HepG2 (cell line): ENCODE results near the gene SREK1. TPM values are rescaled to one million over a fixed set of nuclear protein-coding genes. Genes with fewer than 3 reads are reported as not detected.

Experiments
- ARHGAP35 ChIP-seq: sonication (generic); formaldehyde crosslinking; IDR thresholded peaks from 2 replicates; pipeline ENCODE4 v1.9.0; 2022; ENCODE audit warnings: mild to moderate bottlenecking, inconsistent platforms, moderate library complexity, missing genetic modification reagents, borderline replicate concordance
- ELF1 ChIP-seq: sonication (generic); formaldehyde crosslinking; IDR thresholded peaks from 2 replicates; pipeline ENCODE4 v1.4.0; 2020; ENCODE audit warnings: missing genetic modification reagents
- HMG20B ChIP-seq: conservative IDR thresholded peaks from 2 replicates; pipeline ENCODE4 v1.6.1; 2016; ENCODE audit warnings: missing genetic modification reagents, missing compliant biosample characterization
- KAT2B ChIP-seq: fragments of 150-350 bp; IDR thresholded peaks from 2 replicates; pipeline ENCODE4 v1.6.1; 2014; ENCODE audit warnings: low read depth, low read length, borderline replicate concordance
- MEF2D ChIP-seq: sonication (generic); formaldehyde crosslinking; IDR thresholded peaks from 2 replicates; pipeline ENCODE4 v1.5.1; 2020; ENCODE audit warnings: mild to moderate bottlenecking, missing genetic modification reagents
- MTF2 ChIP-seq: sonication (generic); formaldehyde crosslinking; IDR thresholded peaks from 2 replicates; pipeline ENCODE4 v1.5.0; 2020; ENCODE audit warnings: missing genetic modification reagents, borderline replicate concordance
- NCOA2 ChIP-seq: sonication (generic); formaldehyde crosslinking; IDR thresholded peaks from 2 replicates; pipeline ENCODE4 v1.8.0; 2022; ENCODE audit warnings: inconsistent platforms
- PHB2 ChIP-seq: fragments of 450-650 bp; IDR thresholded peaks from 2 replicates; pipeline ENCODE4 v1.6.1; 2018; ENCODE audit not compliant: partially characterized antibody
- ZNF546 ChIP-seq: sonication (generic); formaldehyde crosslinking; conservative IDR thresholded peaks from 2 replicates; pipeline ENCODE4 v1.8.1; 2023; ENCODE audit warnings: mild to moderate bottlenecking, missing genetic modification reagents
- polyA plus RNA-seq, 8 experiments: library from polyadenylated mRNA; depleted of rRNA in 3 of 8; stranded (reverse) in 7 of 8; unstranded in 1 of 8; fragments of >200 nt; fragmentation: Illumina TruSeq in 4 of 8; extraction: Trizol in 4 of 8; gene quantifications; 2 replicates each; pipeline versions ENCODE4 v1.2.1 to v1.2.3, GENCODE V29; 2011 to 2016; ENCODE audit warnings: low read depth in 4 of 8, missing spikeins in 1 of 8, mixed read lengths in 1 of 8; ENCODE audit not compliant: insufficient read depth in 1 of 8
- total RNA-seq, 5 experiments: library from RNA; depleted of rRNA; stranded (reverse); fragments of >200 nt; fragmentation: Illumina TruSeq; extraction: Trizol; gene quantifications; 2 replicates each; pipeline ENCODE4 v1.2.3, GENCODE V29; 2016; ENCODE audit warnings: low read depth in 1 of 5
- TF ChIP-seq, protein P1 (sequence below): sonication (generic); formaldehyde crosslinking; IDR thresholded peaks from 2 replicates; pipeline ENCODE4; 2020; ENCODE audit warnings: missing genetic modification reagents, mild to moderate bottlenecking, borderline replicate concordance
- TF ChIP-seq, protein P2 (sequence below), 2 experiments: fragments of 450-650 bp in 1 of 2; sonication (generic) in 1 of 2; formaldehyde crosslinking; IDR thresholded peaks; 2 replicates each; pipeline versions ENCODE4 v1.5.0 to v1.8.0; 2020 to 2022; ENCODE audit warnings: mild to moderate bottlenecking in 1 of 2, missing genetic modification reagents in 1 of 2
- TF ChIP-seq, protein P3 (sequence below): IDR thresholded peaks from 2 replicates; pipeline ENCODE4 v1.6.1; 2016; ENCODE audit warnings: missing compliant biosample characterization, missing genetic modification reagents, borderline replicate concordance
- TF ChIP-seq, protein P4 (sequence below): sonication (generic); formaldehyde crosslinking; conservative IDR thresholded peaks from 2 replicates; pipeline ENCODE4 v1.4.0; 2020; ENCODE audit warnings: mild to moderate bottlenecking, missing genetic modification reagents, moderate library complexity
- TF ChIP-seq, protein P5 (sequence below): sonication (generic); formaldehyde crosslinking; IDR thresholded peaks from 2 replicates; pipeline ENCODE4 v1.4.0; 2020; ENCODE audit warnings: missing genetic modification reagents

SREK1 gene
- total and polyA plus RNA-seq, 2 of the 13 experiments (the other 11 are each of a cell fraction or from before 2014, with no cell fraction given): 60.6 to 90.9 TPM

DNA sequence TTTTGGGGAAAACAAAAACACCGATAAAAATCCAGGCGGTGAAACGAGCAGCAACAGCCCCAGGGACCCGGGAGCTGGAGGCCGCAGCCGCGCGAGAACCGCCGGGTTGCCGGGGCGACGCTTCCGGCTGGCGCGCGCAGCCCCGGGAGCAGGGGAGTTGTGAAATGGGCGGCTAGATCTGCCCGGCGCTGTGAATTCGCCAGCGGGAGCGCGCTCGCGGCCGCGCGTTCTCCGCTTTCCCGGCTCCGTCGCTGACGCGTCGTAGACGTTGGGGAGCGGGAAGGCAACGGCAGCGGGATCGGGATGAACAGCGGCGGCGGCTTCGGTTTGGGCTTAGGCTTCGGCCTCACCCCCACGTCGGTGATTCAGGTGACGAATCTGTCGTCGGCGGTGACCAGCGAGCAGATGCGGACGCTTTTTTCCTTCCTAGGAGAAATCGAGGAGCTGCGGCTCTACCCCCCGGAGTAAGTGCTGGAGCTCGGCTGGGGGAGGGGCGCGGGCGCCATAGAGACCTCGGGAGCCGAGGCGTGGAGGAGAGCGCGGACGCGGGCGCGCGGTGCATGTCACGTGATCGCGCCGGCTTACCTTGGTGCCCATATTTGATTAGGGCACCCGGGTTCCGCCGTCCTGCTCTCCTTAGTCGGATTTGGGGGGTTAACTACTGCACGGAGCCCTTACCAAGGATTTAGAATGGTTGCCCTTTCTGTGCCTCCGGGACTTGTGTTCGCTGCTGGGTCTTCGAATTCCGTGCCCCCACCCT, at the start of gene SREK1 (continued):
- no peak for TF ChIP-seq ZNF546 (CRISPR knock-in tag)
- TF ChIP-seq, protein P1, sequence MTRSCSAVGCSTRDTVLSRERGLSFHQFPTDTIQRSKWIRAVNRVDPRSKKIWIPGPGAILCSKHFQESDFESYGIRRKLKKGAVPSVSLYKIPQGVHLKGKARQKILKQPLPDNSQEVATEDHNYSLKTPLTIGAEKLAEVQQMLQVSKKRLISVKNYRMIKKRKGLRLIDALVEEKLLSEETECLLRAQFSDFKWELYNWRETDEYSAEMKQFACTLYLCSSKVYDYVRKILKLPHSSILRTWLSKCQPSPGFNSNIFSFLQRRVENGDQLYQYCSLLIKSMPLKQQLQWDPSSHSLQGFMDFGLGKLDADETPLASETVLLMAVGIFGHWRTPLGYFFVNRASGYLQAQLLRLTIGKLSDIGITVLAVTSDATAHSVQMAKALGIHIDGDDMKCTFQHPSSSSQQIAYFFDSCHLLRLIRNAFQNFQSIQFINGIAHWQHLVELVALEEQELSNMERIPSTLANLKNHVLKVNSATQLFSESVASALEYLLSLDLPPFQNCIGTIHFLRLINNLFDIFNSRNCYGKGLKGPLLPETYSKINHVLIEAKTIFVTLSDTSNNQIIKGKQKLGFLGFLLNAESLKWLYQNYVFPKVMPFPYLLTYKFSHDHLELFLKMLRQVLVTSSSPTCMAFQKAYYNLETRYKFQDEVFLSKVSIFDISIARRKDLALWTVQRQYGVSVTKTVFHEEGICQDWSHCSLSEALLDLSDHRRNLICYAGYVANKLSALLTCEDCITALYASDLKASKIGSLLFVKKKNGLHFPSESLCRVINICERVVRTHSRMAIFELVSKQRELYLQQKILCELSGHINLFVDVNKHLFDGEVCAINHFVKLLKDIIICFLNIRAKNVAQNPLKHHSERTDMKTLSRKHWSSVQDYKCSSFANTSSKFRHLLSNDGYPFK (CRISPR knock-in tag): peak; percentile 94
- no peak; the same call in 1 of the 2 replicates for TF ChIP-seq ELF1 (CRISPR knock-in tag)
- no peak for TF ChIP-seq PHB2
- no peak; the same call in 1 of the 2 replicates for TF ChIP-seq NCOA2 (CRISPR knock-in tag)
- 0 out of 2 replicates have a peak, but pooled peaks have one; percentile 24 for TF ChIP-seq ARHGAP35 (CRISPR knock-in tag)
- TF ChIP-seq, protein P2, sequence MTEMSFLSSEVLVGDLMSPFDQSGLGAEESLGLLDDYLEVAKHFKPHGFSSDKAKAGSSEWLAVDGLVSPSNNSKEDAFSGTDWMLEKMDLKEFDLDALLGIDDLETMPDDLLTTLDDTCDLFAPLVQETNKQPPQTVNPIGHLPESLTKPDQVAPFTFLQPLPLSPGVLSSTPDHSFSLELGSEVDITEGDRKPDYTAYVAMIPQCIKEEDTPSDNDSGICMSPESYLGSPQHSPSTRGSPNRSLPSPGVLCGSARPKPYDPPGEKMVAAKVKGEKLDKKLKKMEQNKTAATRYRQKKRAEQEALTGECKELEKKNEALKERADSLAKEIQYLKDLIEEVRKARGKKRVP (CRISPR knock-in tag; IDR thresholded peaks at IDR 0.05): peak in 1 of 2 experiments; percentile 66; a peak in 2 of 4 replicates
- TF ChIP-seq, protein P3, sequence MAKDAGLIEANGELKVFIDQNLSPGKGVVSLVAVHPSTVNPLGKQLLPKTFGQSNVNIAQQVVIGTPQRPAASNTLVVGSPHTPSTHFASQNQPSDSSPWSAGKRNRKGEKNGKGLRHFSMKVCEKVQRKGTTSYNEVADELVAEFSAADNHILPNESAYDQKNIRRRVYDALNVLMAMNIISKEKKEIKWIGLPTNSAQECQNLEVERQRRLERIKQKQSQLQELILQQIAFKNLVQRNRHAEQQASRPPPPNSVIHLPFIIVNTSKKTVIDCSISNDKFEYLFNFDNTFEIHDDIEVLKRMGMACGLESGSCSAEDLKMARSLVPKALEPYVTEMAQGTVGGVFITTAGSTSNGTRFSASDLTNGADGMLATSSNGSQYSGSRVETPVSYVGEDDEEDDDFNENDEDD (CRISPR knock-in tag): peak; percentile 84; the same call in 1 of the 2 replicates
- peak; percentile 80 for TF ChIP-seq MEF2D (CRISPR knock-in tag)
- TF ChIP-seq, protein P4, sequence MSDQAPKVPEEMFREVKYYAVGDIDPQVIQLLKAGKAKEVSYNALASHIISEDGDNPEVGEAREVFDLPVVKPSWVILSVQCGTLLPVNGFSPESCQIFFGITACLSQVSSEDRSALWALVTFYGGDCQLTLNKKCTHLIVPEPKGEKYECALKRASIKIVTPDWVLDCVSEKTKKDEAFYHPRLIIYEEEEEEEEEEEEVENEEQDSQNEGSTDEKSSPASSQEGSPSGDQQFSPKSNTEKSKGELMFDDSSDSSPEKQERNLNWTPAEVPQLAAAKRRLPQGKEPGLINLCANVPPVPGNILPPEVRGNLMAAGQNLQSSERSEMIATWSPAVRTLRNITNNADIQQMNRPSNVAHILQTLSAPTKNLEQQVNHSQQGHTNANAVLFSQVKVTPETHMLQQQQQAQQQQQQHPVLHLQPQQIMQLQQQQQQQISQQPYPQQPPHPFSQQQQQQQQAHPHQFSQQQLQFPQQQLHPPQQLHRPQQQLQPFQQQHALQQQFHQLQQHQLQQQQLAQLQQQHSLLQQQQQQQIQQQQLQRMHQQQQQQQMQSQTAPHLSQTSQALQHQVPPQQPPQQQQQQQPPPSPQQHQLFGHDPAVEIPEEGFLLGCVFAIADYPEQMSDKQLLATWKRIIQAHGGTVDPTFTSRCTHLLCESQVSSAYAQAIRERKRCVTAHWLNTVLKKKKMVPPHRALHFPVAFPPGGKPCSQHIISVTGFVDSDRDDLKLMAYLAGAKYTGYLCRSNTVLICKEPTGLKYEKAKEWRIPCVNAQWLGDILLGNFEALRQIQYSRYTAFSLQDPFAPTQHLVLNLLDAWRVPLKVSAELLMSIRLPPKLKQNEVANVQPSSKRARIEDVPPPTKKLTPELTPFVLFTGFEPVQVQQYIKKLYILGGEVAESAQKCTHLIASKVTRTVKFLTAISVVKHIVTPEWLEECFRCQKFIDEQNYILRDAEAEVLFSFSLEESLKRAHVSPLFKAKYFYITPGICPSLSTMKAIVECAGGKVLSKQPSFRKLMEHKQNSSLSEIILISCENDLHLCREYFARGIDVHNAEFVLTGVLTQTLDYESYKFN: no peak; the same call in 1 of the 2 replicates
- no peak for TF ChIP-seq HMG20B (CRISPR knock-in tag)
- TF ChIP-seq, protein P5, sequence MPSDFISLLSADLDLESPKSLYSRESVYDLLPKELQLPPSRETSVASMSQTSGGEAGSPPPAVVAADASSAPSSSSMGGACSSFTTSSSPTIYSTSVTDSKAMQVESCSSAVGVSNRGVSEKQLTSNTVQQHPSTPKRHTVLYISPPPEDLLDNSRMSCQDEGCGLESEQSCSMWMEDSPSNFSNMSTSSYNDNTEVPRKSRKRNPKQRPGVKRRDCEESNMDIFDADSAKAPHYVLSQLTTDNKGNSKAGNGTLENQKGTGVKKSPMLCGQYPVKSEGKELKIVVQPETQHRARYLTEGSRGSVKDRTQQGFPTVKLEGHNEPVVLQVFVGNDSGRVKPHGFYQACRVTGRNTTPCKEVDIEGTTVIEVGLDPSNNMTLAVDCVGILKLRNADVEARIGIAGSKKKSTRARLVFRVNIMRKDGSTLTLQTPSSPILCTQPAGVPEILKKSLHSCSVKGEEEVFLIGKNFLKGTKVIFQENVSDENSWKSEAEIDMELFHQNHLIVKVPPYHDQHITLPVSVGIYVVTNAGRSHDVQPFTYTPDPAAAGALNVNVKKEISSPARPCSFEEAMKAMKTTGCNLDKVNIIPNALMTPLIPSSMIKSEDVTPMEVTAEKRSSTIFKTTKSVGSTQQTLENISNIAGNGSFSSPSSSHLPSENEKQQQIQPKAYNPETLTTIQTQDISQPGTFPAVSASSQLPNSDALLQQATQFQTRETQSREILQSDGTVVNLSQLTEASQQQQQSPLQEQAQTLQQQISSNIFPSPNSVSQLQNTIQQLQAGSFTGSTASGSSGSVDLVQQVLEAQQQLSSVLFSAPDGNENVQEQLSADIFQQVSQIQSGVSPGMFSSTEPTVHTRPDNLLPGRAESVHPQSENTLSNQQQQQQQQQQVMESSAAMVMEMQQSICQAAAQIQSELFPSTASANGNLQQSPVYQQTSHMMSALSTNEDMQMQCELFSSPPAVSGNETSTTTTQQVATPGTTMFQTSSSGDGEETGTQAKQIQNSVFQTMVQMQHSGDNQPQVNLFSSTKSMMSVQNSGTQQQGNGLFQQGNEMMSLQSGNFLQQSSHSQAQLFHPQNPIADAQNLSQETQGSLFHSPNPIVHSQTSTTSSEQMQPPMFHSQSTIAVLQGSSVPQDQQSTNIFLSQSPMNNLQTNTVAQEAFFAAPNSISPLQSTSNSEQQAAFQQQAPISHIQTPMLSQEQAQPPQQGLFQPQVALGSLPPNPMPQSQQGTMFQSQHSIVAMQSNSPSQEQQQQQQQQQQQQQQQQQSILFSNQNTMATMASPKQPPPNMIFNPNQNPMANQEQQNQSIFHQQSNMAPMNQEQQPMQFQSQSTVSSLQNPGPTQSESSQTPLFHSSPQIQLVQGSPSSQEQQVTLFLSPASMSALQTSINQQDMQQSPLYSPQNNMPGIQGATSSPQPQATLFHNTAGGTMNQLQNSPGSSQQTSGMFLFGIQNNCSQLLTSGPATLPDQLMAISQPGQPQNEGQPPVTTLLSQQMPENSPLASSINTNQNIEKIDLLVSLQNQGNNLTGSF (CRISPR knock-in tag): peak; percentile 29; the same call in 1 of the 2 replicates
- TF ChIP-seq MTF2: no peak
- TF ChIP-seq KAT2B: no peak
